Measurements from ENCODE around the gene TRIM75.
"Not testable (repeated sequence)": the region's sequence is repeated elsewhere in the genome, so short reads cannot be mapped to it uniquely, and the experiment has no call there.

Gene TRIM75

GRCh38 chr4:165079476-165079875 lies 25.8 kb downstream of the TRIM75 start:
- no peak for DNase-seq

- DNase-seq = not testable (repeated sequence)
Observed at GRCh38 chr4:165084787-165085186, 31.1 kb downstream of the TRIM75 start.

GRCh38 chr4:165085946-165086345 lies 32.3 kb downstream of the TRIM75 start:
- DNase-seq = no peak

- no peak for DNase-seq
Observed at GRCh38 chr4:165088366-165088765, 34.7 kb downstream of the TRIM75 start.

- not testable (repeated sequence) for DNase-seq
Observed at GRCh38 chr4:165092187-165092586, 38.5 kb downstream of the TRIM75 start.

GRCh38 chr4:165094873-165095272 lies 41.2 kb downstream of the TRIM75 start:
- no peak for DNase-seq

- no peak for DNase-seq
Observed at GRCh38 chr4:165095291-165095690, 41.6 kb downstream of the TRIM75 start.

- no peak for DNase-seq
Observed at GRCh38 chr4:165096776-165097175, 43.1 kb downstream of the TRIM75 start.

GRCh38 chr4:165101641-165102040 lies 48.0 kb downstream of the TRIM75 start:
- no peak for DNase-seq

- DNase-seq = no peak
Observed at GRCh38 chr4:165106518-165106917, 52.9 kb downstream of the TRIM75 start.
